ENCODE data around the gene WDR27.

WDR27 gene

GRCh38 chr6:169571123-169571962, 130.5 kb downstream of the WDR27 start:
- Histone ChIP-seq H3K27ac (ENCODE audit: low read depth, low read length, poor library complexity, severe bottlenecking) (no peak overlapping the region), H2AFZ (ENCODE audit: low read length) (no peak overlapping the region), H3K4me1 (ENCODE audit: insufficient read depth, low read length, severe bottlenecking) (peaks cover 9% of the 10 kb centered on the region), H3K9me3 (ENCODE audit: low read length) (no peaks in the 10 kb centered on the region), H3F3A (ENCODE audit: insufficient read depth, low read length) (no peaks in the 10 kb centered on the region), H3K36me3 (ENCODE audit: insufficient read depth, low read length) (peaks cover 7% of the 10 kb centered on the region; the same call in 1 of the 2 replicates), H4K20me1 (ENCODE audit: insufficient read depth, low read length) (no peaks in the 10 kb centered on the region), H3K4me2 (ENCODE audit: low read length) (no peak overlapping the region), H3K79me2 (ENCODE audit: insufficient read depth, low read length) (no peaks in the 10 kb centered on the region), H3K27me3 (ENCODE audit: insufficient read depth, low read length) (no peaks in the 10 kb centered on the region), H3K9me2 (ENCODE audit: low read depth, low read length) (no peaks in the 10 kb centered on the region), H3K9ac (ENCODE audit: low read length) (no peak overlapping the region), H3K4me3 (ENCODE audit: low read depth, low read length, poor library complexity, severe bottlenecking) (no peak overlapping the region)
- TF ChIP-seq CTCF (IDR thresholded peaks at IDR 0.05; ENCODE audit: low read length) (no peak), EZH2 (IDR thresholded peaks at IDR 0.05; ENCODE audit: borderline replicate concordance, low read length) (no peak)

- Histone ChIP-seq H3K9me2 (ENCODE audit: low read depth, low read length) (no peaks in the 10 kb centered on the region), H2AFZ (ENCODE audit: low read length) (no peak overlapping the region), H3K4me3 (ENCODE audit: low read depth, low read length, poor library complexity, severe bottlenecking) (no peak overlapping the region), H3K4me2 (ENCODE audit: low read length) (no peak overlapping the region), H3K79me2 (ENCODE audit: insufficient read depth, low read length) (no peaks in the 10 kb centered on the region), H3K36me3 (ENCODE audit: insufficient read depth, low read length) (peaks cover 14% of the 10 kb centered on the region), H3F3A (ENCODE audit: insufficient read depth, low read length) (no peaks in the 10 kb centered on the region), H4K20me1 (ENCODE audit: insufficient read depth, low read length) (no peaks in the 10 kb centered on the region), H3K4me1 (ENCODE audit: insufficient read depth, low read length, severe bottlenecking) (peaks cover 9% of the 10 kb centered on the region), H3K9ac (ENCODE audit: low read length) (no peak overlapping the region), H3K27me3 (ENCODE audit: insufficient read depth, low read length) (no peaks in the 10 kb centered on the region), H3K27ac (ENCODE audit: low read depth, low read length, poor library complexity, severe bottlenecking) (no peak overlapping the region), H3K9me3 (ENCODE audit: low read length) (no peaks in the 10 kb centered on the region)
- TF ChIP-seq CTCF (IDR thresholded peaks at IDR 0.05; ENCODE audit: low read length) (no peak), EZH2 (IDR thresholded peaks at IDR 0.05; ENCODE audit: borderline replicate concordance, low read length) (no peak)
Observed at GRCh38 chr6:169568314-169569087, 133.3 kb downstream of the WDR27 start.

GRCh38 chr6:169567819-169568218, 134.0 kb downstream of the WDR27 start:
- H3K9me2 ChIP-seq (ENCODE audit: low read depth, low read length) = no peaks in the 10 kb centered on the region
- peaks cover 14% of the 10 kb centered on the region for H3K36me3 ChIP-seq (ENCODE audit: insufficient read depth, low read length)
- TF ChIP-seq EZH2 (IDR thresholded peaks at IDR 0.05; ENCODE audit: borderline replicate concordance, low read length) = no peak
- TF ChIP-seq CTCF (IDR thresholded peaks at IDR 0.05; ENCODE audit: low read length) = no peak
- H3K27me3 ChIP-seq (ENCODE audit: insufficient read depth, low read length) = no peaks in the 10 kb centered on the region
- H3K27ac ChIP-seq (ENCODE audit: low read depth, low read length, poor library complexity, severe bottlenecking) = no peak overlapping the region
- H3K4me2 ChIP-seq (ENCODE audit: low read length) = no peak overlapping the region
- no peak overlapping the region for H3K4me3 ChIP-seq (ENCODE audit: low read depth, low read length, poor library complexity, severe bottlenecking)
- H2AFZ ChIP-seq (ENCODE audit: low read length) = no peak overlapping the region
- H3K9ac ChIP-seq (ENCODE audit: low read length) = no peak overlapping the region
- peaks cover 9% of the 10 kb centered on the region for H3K4me1 ChIP-seq (ENCODE audit: insufficient read depth, low read length, severe bottlenecking)
- no peaks in the 10 kb centered on the region for H3K9me3 ChIP-seq (ENCODE audit: low read length)
- no peaks in the 10 kb centered on the region for H4K20me1 ChIP-seq (ENCODE audit: insufficient read depth, low read length)
- no peaks in the 10 kb centered on the region for H3F3A ChIP-seq (ENCODE audit: insufficient read depth, low read length)
- H3K79me2 ChIP-seq (ENCODE audit: insufficient read depth, low read length) = no peaks in the 10 kb centered on the region
